NB4 (cell line): ENCODE data around the gene CNOT8.
A peak's percentile ranks its signal among the peaks of the same experiment; 100 is the strongest.

Source experiments
- DNase-seq: peaks from one replicate; pipeline ENCODE4 v3.0.0; 2010; ENCODE audit warnings: low read depth
- H3K4me3 ChIP-seq: one replicate; pipeline ENCODE4 v1.5.1; 2011; ENCODE audit warnings: mild to moderate bottlenecking, low read depth, low read length, moderate library complexity
- CTCF ChIP-seq: IDR thresholded peaks from one replicate; pipeline ENCODE4 v1.5.1; 2012; ENCODE audit warnings: low read depth, low read length
- MAX ChIP-seq: IDR thresholded peaks from 2 replicates; pipeline ENCODE4 v1.6.1; 2011; ENCODE audit warnings: low read depth, low read length
- MYC ChIP-seq: IDR thresholded peaks from 2 replicates; pipeline ENCODE4 v1.6.1; 2011; ENCODE audit warnings: low read depth, low read length
- POLR2A ChIP-seq: IDR thresholded peaks from 2 replicates; pipeline ENCODE4 v1.6.1; 2011; ENCODE audit warnings: mild to moderate bottlenecking; ENCODE audit not compliant: insufficient read length; ENCODE audit errors: extremely low read depth

CNOT8 gene

GRCh38 chr5:154865466-154866184 lies 7.2 kb downstream of the CNOT8 start:
- no peak for DNase-seq
- H3K4me3 ChIP-seq = no peak overlapping the region
- TF ChIP-seq MYC (no peak), MAX (no peak), CTCF (no peak), POLR2A (no peak)

GRCh38 chr5:154866841-154867240 lies 8.4 kb downstream of the CNOT8 start:
- H3K4me3 ChIP-seq = no peak overlapping the region
- no peak for TF ChIP-seq MYC
- no peak for TF ChIP-seq MAX
- TF ChIP-seq POLR2A = no peak
- TF ChIP-seq CTCF = no peak
- no peak for DNase-seq

DNA sequence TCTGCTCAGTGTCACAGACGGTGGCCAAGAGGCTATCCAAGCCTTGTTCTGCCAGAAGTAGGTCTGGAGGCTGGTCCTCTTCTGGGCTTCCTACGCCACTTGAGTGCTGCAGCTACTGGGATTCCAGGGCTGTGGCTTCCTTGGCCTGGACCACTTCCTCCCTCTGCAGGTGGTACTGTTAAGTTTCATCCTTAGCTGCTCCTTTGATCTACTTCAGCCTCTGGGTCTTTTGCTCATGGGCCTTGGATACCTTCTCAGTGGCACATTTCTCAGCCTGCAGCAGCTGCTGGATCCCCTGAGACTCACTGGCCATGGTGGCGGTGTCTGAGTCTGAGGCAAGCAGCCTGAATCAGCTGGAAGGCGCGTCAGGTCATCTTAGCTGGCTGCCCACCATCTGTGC lies 10.3 kb downstream of the CNOT8 start:
- H3K4me3 ChIP-seq = no peak overlapping the region
- peak; percentile 23 for DNase-seq
- no peak for TF ChIP-seq CTCF
- TF ChIP-seq MAX = no peak
- no peak for TF ChIP-seq POLR2A
- TF ChIP-seq MYC = no peak

DNA sequence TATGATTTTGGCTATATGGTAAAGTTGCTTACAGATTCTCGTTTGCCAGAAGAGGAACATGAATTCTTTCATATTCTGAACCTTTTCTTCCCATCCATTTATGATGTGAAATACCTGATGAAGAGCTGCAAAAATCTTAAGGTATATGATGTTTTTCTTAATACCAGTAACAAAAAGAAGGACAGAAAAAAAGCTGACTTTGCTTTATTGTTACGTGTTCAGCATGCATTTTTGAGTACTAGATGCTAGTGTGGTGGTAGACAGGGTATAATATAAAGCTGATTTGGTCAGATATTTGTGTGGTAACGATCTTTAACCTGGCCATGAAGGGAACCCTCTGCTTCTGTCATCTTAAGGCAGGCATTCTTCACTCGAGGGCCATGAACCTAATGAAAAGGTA lies 13.3 kb downstream of the CNOT8 start:
- DNase-seq = no peak
- TF ChIP-seq POLR2A (no peak), CTCF (no peak), MAX (no peak), MYC (no peak)
- H3K4me3 ChIP-seq = no peak overlapping the region

DNA sequence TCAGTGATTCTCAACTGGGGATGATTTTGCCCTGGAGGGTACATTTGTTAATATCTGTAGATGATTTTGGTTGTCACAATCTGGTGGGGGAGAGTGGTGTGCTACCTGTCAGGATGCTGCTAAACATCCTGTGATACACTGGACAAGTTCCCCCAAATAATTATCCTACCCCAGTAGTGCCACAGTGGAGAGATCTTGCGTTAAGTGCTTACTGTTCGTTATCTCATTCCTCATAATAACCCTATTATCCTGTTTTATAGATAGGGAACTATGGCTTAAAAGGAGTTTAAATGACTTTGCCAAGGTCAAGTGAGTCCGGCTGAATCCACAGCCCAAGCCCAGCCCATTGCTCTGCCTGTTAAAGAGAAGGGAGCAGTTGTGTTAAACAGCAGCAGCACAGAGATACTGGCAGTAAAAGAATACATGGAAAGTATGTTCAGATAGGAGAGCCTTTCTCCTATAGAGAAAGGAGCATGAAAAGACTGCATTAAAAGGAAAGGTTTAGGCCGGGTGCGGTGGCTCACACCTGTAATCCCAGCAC lies 15.4 kb downstream of the CNOT8 start:
- no peak for DNase-seq
- TF ChIP-seq MAX (no peak), POLR2A (no peak), MYC (no peak), CTCF (no peak)
- no peak overlapping the region for H3K4me3 ChIP-seq
